Endothelial cell of umbilical vein (primary cell): ENCODE results near the gene SEMA4D. TPM values are rescaled to one million over a fixed set of nuclear protein-coding genes. Genes with fewer than 3 reads are reported as not detected.

Experiments
- BruUV-seq: library from RNA; stranded (reverse); fragments of 400-500 nt; replicated peaks from 2 replicates; lab custom pipeline; 2021; lab: Mats Ljungman, UMichigan
- CTCF ChIA-PET: fragments of 300-600, 350-600 bp; sonication (Branson Sonifier 250); formaldehyde crosslinking; loops from one replicate; lab custom pipeline; 2021; ENCODE audit warnings: antibody characterized with exemption, inconsistent platforms; lab: Charles Lee
- POLR2A ChIA-PET: fragments of 300-600, 350-600 bp; sonication (Branson Sonifier 250); formaldehyde crosslinking; loops from one replicate; lab custom pipeline; 2021; ENCODE audit warnings: antibody characterized with exemption, inconsistent platforms; lab: Charles Lee
- DNase-seq: peaks from one replicate; pipeline ENCODE4 v3.0.0-alpha.2; 2011; ENCODE audit warnings: low read depth, low spot score
- FAIRE-seq: peaks from 2 replicates; lab custom pipeline; 2011; peaks lifted over from hg19 to GRCh38; lab: Jason Lieb, UNC
- H2AFZ ChIP-seq: 2 replicates; pipeline ENCODE4 v1.6.0; 2012; ENCODE audit warnings: low read depth, low read length, control low read depth, inconsistent platforms
- H3K27ac ChIP-seq: 2 replicates; pipeline ENCODE4 v1.5.1; 2011; ENCODE audit warnings: low read depth, mild to moderate bottlenecking, control low read depth, low read length, moderate library complexity; ENCODE audit not compliant: insufficient read depth
- H3K27me3 ChIP-seq, 2 experiments: 2 replicates each; pipeline versions ENCODE4 v1.6.0 to v1.6.1; 2011; ENCODE audit warnings: low read length in 2 of 2, mixed read lengths in 1 of 2; ENCODE audit not compliant: control insufficient read depth in 2 of 2, insufficient read depth in 2 of 2
- H3K36me3 ChIP-seq, 2 experiments: 2 replicates in 1 of 2; 3 replicates in 1 of 2; pipeline ENCODE4 v1.5.1; 2011; ENCODE audit warnings: low read length in 2 of 2, mild to moderate bottlenecking in 1 of 2, moderate library complexity in 1 of 2; ENCODE audit not compliant: control insufficient read depth in 2 of 2, insufficient read depth in 2 of 2; ENCODE audit errors: extremely low read depth in 1 of 2
- H3K4me1 ChIP-seq: 3 replicates; pipeline ENCODE4 v1.5.1; 2011; ENCODE audit warnings: mild to moderate bottlenecking, low read length; ENCODE audit not compliant: control insufficient read depth, insufficient read depth; ENCODE audit errors: extremely low read depth
- H3K4me2 ChIP-seq: 2 replicates; pipeline ENCODE4 v1.6.1; 2011; ENCODE audit warnings: low read length, control low read depth, mixed read lengths; ENCODE audit not compliant: insufficient read depth
- H3K4me3 ChIP-seq, 3 experiments: fragments of 200-600 bp in 1 of 3; sonication (generic), shearing (Covaris generic) in 1 of 3; replicated peaks in 1 of 3; 2 replicates each; pipeline ENCODE4 v1.5.1; 2011 to 2016; ENCODE audit warnings: control low read depth in 3 of 3, low read length in 3 of 3, mild to moderate bottlenecking in 2 of 3, inconsistent platforms in 1 of 3, low read depth in 1 of 3, moderate library complexity in 1 of 3; ENCODE audit not compliant: insufficient read depth in 1 of 3
- H3K79me2 ChIP-seq: 2 replicates; pipeline ENCODE4 v1.6.0; 2012; ENCODE audit warnings: low read length, inconsistent platforms; ENCODE audit not compliant: control insufficient read depth, insufficient read depth
- H3K9ac ChIP-seq: replicated peaks from 2 replicates; pipeline ENCODE3; 2011; ENCODE audit warnings: low read length, control low read depth; ENCODE audit not compliant: insufficient read depth; ENCODE audit errors: extremely low read depth
- H3K9me1 ChIP-seq: replicated peaks from 3 replicates; pipeline ENCODE4 v1.6.0; 2011; ENCODE audit warnings: mild to moderate bottlenecking, low read length; ENCODE audit not compliant: control insufficient read depth, insufficient read depth; ENCODE audit errors: extremely low read depth
- H3K9me3 ChIP-seq: replicated peaks from 2 replicates; pipeline ENCODE4 v1.5.1; 2012; ENCODE audit warnings: low read length, inconsistent platforms; ENCODE audit not compliant: control insufficient read depth, insufficient read depth
- H4K20me1 ChIP-seq: replicated peaks from 2 replicates; pipeline ENCODE3; 2011; ENCODE audit warnings: mild to moderate bottlenecking, low read length; ENCODE audit not compliant: control insufficient read depth, insufficient read depth; ENCODE audit errors: extremely low read depth
- EZH2 ChIP-seq: IDR thresholded peaks from 2 replicates; pipeline ENCODE4 v1.6.1; 2012; ENCODE audit warnings: borderline replicate concordance, low read depth, mild to moderate bottlenecking, moderate library complexity, low read length, inconsistent platforms; ENCODE audit not compliant: severe bottlenecking
- FOS ChIP-seq: IDR thresholded peaks from 2 replicates; pipeline ENCODE4 v1.6.1; 2011; ENCODE audit warnings: mild to moderate bottlenecking, low read length, moderate library complexity, borderline replicate concordance; ENCODE audit not compliant: insufficient read depth
- GATA2 ChIP-seq: IDR thresholded peaks from 2 replicates; pipeline ENCODE4 v1.7.0; 2011; ENCODE audit warnings: low read depth, mild to moderate bottlenecking, moderate library complexity, mixed read lengths, low read length; ENCODE audit not compliant: insufficient read length, insufficient read depth
- JUN ChIP-seq: IDR thresholded peaks from 2 replicates; pipeline ENCODE4 v1.6.1; 2011; ENCODE audit warnings: borderline replicate concordance, low read depth; ENCODE audit not compliant: insufficient read length, insufficient read depth
- MYC ChIP-seq: IDR thresholded peaks from one replicate; pipeline ENCODE4 v1.6.1; 2011; ENCODE audit warnings: mild to moderate bottlenecking, low read depth, low read length
- POLR2A ChIP-seq: IDR thresholded peaks from 2 replicates; pipeline ENCODE4 v1.6.1; 2012; ENCODE audit warnings: low read depth, mild to moderate bottlenecking, control low read depth, low read length
- POLR2AphosphoS5 ChIP-seq: IDR thresholded peaks from 2 replicates; pipeline ENCODE4 v1.6.1; 2012; ENCODE audit warnings: low read depth, mild to moderate bottlenecking, control low read depth, low read length, moderate library complexity; ENCODE audit not compliant: insufficient read depth
- dilution Hi-C: fragments of 300-500 bp; cut with MboI; formaldehyde crosslinking; loops from one replicate; pipeline ENCODE4 v1.15.0; 2019; ENCODE audit warnings: low sequenced_read_pairs; ENCODE audit not compliant: extremely low pct_ligation_motif_present
- intact Hi-C: fragments of 100-400 bp; cut with micrococcal nuclease; formaldehyde crosslinking; loops from one replicate; pipeline ENCODE4 v1.10.0; 2022
- polyA plus RNA-seq, 4 experiments: library from polyadenylated mRNA; depleted of rRNA in 3 of 4; stranded (reverse) in 3 of 4; unstranded in 1 of 4; fragments of >200 nt; gene quantifications; 2 replicates each; pipeline versions ENCODE4 v1.2.1 to v1.2.3, GENCODE V29; 2011 to 2012; ENCODE audit warnings: missing spikeins in 1 of 4
- total RNA-seq: library from RNA; stranded (reverse); gene quantifications from 2 replicates; pipeline ENCODE4 v1.2.3, GENCODE V29; 2021
- TF ChIP-seq, protein P1 (sequence below): IDR thresholded peaks from 2 replicates; pipeline ENCODE4 v1.6.1; 2011; ENCODE audit not compliant: insufficient read depth, insufficient read length
- TF ChIP-seq, protein P2 (sequence below), 2 donors: IDR thresholded peaks; 1 replicate in 1 of 2; 2 replicates in 1 of 2; pipeline ENCODE4 v1.5.1; 2011; ENCODE audit warnings: low read length in 2 of 2, mild to moderate bottlenecking in 2 of 2, moderate library complexity in 2 of 2, control low read depth in 1 of 2, inconsistent platforms in 1 of 2, low read depth in 1 of 2; ENCODE audit not compliant: insufficient read depth in 1 of 2; ENCODE audit errors: extremely low read depth in 1 of 2

Gene SEMA4D
- total and polyA plus RNA-seq, 2 donors (not counting 3 experiments of a cell fraction or from before 2014, with no cell fraction given): 3.9 to 15.7 TPM

DNA sequence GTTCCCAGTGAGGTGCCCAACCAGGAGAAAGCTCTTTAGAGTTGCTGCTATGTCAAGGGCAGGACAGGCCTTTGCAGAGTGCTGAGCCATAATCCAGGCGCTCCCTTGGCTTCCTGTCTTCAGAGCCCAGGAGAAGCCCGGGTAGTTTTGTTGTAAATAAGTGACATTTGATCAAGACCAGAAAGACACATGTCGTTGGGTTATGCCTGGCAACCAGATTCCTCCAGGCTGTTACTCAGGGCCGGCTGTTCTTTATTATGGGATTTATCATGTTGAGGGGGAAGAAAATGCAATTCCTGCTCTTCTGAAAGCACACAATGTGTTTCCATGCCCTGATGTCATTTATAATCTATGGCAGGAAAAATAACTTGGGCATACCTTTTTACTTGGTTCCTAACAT, 39.3 kb upstream of the SEMA4D start:
- BruUV-seq: no TSS peak
- H3K9me1 ChIP-seq: no peaks in the 10 kb centered on the region
- no peak overlapping the region for H3K4me2 ChIP-seq
- no peaks in the 10 kb centered on the region for H4K20me1 ChIP-seq
- no peaks in the 10 kb centered on the region for H3K79me2 ChIP-seq
- POLR2A ChIA-PET: no interaction called here
- no peaks in the 10 kb centered on the region for H3K36me3 ChIP-seq
- intact Hi-C loops: no loop called here
- FAIRE-seq (no peak), DNase-seq (no peak)
- dilution Hi-C loops: no loop called here
- H3K27ac ChIP-seq: no peak overlapping the region
- CTCF ChIA-PET: no interaction called here
- H3K4me1 ChIP-seq: no peaks in the 10 kb centered on the region
- H3K4me3 ChIP-seq: no peak overlapping the region
- no peaks in the 10 kb centered on the region for H3K9me3 ChIP-seq
- H3K9ac ChIP-seq: no peak overlapping the region
- H2AFZ ChIP-seq: no peak overlapping the region
- TF ChIP-seq MYC (no peak), POLR2AphosphoS5 (no peak), POLR2A (no peak), JUN (no peak), GATA2 (no peak), EZH2 (no peak), FOS (no peak)
- TF ChIP-seq, protein P1, sequence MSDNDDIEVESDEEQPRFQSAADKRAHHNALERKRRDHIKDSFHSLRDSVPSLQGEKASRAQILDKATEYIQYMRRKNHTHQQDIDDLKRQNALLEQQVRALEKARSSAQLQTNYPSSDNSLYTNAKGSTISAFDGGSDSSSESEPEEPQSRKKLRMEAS: no peak
- TF ChIP-seq, protein P2, sequence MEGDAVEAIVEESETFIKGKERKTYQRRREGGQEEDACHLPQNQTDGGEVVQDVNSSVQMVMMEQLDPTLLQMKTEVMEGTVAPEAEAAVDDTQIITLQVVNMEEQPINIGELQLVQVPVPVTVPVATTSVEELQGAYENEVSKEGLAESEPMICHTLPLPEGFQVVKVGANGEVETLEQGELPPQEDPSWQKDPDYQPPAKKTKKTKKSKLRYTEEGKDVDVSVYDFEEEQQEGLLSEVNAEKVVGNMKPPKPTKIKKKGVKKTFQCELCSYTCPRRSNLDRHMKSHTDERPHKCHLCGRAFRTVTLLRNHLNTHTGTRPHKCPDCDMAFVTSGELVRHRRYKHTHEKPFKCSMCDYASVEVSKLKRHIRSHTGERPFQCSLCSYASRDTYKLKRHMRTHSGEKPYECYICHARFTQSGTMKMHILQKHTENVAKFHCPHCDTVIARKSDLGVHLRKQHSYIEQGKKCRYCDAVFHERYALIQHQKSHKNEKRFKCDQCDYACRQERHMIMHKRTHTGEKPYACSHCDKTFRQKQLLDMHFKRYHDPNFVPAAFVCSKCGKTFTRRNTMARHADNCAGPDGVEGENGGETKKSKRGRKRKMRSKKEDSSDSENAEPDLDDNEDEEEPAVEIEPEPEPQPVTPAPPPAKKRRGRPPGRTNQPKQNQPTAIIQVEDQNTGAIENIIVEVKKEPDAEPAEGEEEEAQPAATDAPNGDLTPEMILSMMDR (IDR thresholded peaks at IDR 0.05; ENCODE audit: extremely low read depth in 1 of 2, insufficient read depth in 1 of 2, low read depth in 1 of 2, low read length in 2 of 2): no peak
- H3K27me3 ChIP-seq: no peaks in the 10 kb centered on the region
